ENCODE results near the gene DNAH14.

The DNAH14 gene

DNA sequence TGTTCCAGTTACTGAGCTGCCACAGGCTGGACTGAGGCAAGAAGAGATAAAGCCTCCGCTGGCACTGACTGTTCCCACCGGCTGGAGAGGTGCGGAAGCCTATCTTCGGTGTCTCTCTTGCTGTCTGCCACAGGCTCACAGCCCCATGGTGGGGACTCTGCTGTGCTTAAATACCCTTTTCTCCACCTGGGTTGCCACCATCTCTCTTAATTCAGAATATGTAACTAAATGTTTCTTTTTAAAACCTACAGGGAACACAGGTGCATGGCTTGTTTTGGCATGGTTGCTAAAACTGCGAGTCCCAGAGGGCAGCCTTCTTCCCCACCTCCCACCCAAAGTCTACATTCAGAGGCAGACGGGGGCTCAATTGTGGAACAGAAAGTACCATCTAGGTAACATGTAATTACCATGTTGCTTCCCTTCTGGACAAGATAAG lies 506.5 kb downstream of the DNAH14 start:
- no peak for DNase-seq

DNA sequence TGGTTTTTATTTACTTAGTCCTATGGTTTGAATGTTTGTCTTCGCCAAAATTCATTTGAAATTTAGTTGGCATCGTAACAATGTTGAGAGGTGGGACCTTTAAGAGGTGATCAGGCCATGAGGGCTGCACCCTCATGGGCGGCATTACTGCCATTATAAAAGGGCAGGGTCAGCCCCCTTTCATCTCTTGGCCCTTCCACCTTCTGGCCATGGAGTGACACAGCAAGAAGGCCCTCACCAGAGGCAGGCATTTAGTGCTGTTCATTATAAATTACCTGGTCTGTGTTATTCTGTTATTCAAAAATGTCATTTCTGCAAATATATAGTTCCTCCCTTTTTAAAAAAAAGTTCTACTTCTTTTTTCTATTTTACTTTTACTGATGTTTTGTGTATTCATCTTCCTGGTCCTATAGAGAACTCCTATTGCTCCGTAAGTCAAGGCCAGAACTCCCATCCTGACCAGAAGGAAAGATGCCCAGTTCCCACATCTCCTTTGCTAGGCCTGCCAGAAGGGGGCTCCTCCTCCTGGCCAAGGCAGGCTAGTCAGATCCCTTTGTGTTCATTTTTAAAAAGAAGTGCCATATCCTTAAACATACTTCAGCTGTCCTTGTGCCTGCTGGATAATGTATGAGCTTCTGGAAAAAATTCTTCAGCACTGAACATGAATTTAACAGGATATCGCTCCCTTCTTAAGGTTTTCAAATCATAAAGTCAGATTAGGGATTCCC lies 508.4 kb downstream of the DNAH14 start:
- no peak for DNase-seq

DNA sequence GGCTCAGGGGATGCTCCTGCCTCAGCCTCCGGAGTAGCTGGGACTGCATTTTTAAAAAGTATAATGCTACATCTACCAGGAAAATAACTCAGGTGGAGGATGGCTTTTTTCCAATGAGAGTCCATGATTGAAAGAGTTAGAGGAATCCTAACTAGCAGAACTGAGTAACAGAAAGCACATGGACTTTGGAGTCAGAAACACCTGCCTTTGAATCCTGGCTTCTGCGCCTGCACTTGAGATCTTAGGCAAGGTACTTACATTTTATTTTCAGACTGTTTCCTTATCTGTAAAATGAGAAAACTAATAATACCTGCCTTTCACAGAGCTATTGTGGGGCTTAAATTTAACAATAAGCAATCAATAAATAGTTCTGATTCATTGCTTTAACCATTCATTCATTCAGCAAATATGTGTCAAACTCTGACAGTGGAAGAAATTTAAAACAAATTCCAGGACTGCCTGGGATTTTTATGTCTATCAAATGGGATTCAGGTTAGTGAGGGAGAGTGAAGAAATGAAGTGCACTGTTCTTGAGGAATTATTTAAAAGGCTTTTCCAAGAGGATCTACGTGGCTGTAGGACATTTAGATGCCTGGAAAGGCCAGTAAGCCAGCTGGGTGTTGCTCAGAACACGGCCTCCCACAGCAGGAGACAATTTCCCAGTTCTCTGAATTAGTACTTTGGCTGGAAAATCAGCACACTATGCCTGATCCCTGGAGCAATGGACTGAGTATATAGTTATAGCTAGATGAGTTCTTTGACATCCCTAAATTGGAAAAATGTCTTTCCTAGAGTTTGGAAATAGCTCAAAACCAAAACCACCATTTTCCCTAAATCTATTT lies 511.1 kb downstream of the DNAH14 start:
- no peak for DNase-seq

DNA sequence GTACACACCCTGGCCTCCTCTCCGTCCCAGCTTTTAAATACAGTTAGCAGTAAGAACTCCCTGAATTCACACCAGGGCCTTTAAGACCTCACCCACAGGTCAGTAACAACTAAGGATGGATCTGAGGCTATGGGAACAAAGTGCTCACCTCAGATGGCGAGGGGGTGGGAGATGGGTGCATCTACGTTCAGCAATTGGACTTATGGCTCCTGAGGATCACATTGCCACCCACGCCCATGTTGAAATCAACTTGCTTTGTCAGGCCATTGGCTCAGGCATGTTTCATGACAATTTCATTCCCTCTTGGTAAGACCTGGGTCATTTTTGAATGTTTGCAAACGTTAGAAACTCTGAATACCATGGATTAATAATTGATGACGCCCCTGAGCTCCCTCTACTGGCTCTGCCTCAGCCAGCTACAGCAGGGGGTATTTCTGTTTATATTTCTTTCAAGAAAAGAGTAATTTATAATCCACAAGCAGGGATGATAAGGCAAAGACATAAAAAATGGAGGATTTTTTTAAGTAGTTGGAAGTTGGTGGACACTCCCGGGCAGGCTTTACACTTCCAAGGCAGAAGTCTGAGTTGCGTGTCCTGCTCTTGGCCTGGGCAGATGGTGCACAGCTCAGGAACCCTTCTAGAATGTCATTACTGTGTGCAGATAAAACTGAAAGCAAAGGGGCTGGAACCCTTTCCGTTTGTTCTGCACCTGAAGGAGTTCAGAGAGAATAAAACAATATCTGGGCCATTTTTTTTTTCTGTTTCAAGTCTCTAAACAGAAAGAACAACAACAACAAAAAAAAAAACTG lies 512.0 kb downstream of the DNAH14 start:
- DNase-seq, result no peak

DNA sequence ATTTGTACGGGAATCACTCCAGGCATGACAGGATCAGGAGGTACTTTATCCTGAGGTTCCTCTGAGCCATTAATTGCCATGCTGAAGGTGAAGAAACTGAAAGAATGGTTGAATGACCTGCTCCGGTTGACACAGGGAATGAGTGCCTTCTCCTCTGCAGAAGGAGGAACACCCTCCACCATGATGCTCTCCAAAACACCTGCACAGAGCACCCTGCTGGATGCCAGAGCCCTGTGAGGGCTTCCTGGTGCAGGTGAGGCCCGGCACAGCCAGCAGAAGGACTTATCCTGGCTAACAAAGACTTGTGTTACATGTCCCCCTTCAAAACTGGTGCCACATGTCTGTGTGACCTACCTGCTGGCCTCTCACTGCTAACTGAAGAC lies 512.6 kb downstream of the DNAH14 start:
- DNase-seq, result no peak

DNA sequence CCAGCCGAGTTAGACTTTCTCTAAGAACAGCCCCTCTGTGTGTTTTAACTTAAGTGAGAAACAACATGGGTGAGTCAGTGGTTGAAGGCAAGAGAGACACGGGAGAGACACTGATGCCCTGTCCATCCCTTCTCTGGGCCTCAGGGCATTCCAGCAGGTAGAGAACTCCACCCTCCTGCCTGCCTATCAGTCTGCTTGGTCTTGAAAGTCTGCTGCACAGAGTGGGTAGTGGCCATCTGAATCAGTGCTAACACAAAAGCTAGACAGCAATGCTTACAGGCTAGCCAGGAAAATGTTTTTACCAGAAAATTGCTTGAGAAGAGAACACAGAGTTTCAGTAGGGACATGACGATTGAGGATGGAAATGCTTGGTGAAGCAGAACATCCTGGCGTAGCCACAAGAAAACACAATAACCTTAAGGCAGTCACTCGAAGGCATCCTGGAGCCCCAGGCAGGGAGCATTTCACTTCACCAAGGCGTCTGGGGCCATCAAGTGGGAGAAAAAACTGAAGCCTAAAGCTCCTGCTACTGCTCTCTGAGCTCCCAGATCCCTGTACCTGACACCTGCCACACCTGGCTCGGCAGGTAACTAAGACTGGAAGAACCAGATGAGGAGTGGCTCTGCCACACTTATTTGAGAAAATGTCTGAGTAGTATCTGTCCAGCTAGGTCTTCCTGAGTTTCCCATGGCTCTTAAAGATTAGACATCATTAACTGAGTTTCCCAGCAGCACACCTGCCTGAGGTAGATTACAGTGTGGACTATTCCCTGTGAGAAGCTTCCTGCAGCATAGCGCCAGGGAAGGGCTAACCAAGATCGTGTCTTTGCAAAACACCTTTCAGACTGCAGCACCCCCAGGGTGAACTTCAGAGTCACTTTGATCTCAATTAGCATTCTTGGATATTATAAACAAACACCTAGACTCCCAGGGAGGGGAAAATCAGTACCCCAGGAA lies 516.4 kb downstream of the DNAH14 start:
- no peak for DNase-seq

DNA sequence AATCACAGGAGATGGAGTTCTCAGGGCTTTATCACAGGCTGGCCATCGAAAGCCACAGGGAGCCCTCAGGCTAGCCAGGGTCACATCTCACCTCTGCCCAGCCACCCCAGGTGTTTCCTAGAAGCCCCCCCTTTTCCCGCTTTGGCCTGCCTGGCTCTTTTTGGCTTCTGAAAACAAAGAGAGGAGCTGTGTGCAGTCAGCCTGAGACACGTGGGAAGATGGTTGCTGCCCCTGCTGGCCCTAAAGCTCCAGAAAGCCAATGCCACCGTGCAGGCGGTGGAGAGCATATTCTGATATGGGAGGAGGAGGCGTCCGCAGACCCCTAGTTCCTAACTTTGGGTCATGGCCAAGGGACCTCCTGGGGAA lies 517.1 kb downstream of the DNAH14 start:
- DNase-seq, result no peak

DNA sequence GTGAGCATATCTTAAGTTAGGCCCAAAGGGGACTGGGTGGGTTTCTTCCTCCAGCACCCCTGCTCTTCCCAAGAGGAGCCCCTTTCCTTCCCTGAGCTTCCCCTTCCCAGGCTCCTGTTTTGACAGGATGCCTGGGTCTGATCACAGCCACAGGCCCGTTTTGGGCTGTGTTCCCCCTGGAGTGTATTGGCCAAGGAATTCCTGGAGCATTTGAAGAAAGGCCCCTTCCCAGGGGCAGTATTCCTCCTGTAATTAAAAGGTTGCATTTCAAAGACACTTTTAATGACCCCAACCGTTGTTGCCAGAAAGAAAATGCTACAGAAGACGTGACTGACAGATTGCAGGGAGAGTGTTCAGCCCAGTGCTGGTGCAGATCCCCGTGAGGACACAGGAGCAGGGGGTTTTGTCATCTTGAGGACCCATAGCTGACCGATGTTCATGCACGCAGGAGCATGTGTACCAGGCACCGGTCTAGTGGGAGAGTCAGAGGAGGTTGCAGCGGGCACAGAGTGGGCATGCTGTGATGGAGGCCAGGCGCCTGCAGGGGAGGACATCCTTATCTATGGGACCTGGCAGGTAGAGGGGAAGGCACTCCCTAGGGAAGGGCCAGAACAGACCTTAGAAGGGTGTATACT lies 517.6 kb downstream of the DNAH14 start:
- DNase-seq, result no peak

DNA sequence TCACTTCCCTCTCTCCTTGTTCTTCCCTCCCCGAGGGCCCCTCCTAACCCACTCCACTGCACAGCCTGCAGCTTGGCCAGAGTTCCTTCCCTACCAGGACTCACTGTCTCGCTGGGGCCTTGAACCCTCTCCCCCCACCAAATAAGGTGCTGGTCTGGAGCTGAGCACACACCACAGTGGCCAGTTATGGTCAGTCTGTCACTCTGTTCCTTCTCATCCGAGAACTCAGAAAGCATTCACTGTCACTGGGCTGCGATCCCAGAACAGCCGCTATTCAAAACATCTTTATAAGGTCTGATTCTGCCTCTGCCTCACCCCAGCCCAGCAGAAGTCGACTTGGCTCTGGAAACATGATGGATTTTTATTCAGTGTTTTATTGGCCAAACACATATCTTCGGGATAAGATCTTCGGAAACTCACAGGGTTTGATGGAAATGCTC lies 518.2 kb downstream of the DNAH14 start:
- DNase-seq, result no peak

DNA sequence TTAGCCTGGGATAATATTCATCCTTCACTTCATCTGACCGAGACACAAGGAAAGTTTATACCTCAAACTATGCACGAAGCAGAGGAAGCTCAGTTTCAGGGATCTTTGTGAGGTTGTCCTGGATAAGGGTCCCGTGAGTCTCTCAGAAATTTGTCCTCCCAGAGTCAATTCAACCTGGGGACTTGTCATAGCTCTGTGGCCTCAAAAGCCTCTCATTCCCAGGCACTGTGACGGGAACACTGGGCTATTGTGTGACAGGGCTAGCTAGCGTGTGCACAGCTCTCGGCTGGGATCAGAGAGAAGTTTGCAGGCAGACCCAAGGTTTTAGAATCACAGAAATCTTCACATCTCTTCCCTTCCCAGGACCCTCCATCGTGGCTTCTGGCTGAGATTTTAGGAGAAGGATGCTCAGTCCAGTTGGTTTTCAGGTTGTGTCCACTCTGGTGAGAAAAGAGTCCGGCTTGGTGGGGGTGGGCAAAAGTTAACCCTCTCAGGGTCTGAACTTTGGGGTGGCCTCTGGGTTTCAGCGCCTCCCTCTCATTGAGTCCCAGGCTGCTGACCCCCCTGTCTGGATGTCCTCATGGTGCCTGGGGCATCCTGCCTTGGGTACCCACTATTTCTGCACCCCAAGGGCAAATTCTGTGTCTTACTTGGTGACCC lies 518.8 kb downstream of the DNAH14 start:
- DNase-seq, result no peak

Measured in NCI-H226 (cell line).